GM18502 (cell line): ENCODE measurements around the gene EYA4.

Source experiments
- ATAC-seq: cut with Tn5 transposase; IDR thresholded peaks from one replicate; pipeline ENCODE4 v1.9.1; 2021; ENCODE audit warnings: mild to moderate bottlenecking; ENCODE audit not compliant: unreplicated experiment, poor library complexity

The EYA4 gene

GRCh38 chr6:133241901-133242636 is 912 bp downstream of the EYA4 start:
- ATAC-seq: no peak

- no peak for ATAC-seq
These were observed 1.8 kb downstream of the EYA4 start for GRCh38 chr6:133242637-133243585.

GRCh38 chr6:133243723-133244305 is 2.7 kb downstream of the EYA4 start:
- no peak for ATAC-seq

DNA sequence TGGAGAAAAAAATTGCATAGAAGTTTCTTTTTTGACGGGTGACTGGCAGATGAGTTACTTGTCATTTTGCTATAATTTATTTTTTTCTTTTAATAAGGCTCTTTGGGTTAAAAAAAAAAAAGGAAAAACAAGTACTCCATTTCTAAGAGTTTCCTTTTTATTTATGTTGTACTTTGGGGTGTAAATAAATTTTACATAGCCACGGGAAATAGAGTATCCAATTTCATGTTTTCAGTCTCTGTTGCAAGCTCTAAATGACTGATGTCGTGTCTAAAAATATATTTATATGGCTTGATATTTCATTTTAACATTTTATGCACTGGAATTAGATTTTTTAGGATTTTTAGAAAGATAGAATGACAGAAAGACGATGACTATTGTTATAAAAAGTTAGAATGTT is 3.4 kb downstream of the EYA4 start:
- ATAC-seq: no peak

DNA sequence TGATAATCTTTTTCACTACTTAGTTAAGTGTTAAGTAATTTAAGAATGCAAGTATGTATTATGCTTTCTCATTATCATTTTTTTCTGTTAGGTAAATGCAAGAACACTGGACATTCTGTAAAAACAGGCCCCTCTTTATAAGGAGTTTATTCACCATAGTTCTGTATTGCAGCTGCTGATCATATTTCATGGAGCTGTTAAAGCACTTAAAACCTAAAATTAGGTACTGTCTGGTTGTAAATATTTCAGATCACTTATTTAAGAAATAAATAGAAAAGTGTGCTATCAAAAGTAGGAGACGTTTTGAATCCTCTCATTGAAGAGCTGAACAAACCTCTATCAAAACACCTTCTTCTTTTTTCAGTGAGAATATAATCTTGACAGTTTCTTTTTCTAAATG is 3.9 kb downstream of the EYA4 start:
- ATAC-seq: no peak

DNA sequence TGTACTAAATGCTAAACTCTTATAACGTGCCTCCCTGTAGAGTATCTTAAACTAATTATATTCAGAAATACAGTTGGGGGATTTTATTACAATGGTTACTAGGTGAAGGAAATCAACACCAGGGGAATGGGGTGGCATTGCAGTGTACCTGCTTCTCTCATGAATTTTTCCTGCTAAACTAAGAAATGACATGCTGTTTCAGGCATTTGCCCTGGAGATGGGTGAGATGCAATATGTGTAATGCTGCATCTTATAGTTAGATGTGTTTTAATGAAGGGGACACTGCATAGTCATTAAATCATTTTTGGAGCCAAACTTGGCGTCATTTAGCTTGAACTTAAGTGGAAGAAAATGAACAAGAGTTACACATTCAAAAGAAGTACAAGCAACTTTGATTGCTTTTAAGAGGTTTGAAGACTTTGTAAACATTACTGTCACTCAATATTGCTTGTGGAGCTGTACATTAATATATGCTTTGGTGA is 4.3 kb downstream of the EYA4 start:
- no peak for ATAC-seq

- ATAC-seq: no peak
These were observed 6.4 kb downstream of the EYA4 start for GRCh38 chr6:133247581-133247980.

DNA sequence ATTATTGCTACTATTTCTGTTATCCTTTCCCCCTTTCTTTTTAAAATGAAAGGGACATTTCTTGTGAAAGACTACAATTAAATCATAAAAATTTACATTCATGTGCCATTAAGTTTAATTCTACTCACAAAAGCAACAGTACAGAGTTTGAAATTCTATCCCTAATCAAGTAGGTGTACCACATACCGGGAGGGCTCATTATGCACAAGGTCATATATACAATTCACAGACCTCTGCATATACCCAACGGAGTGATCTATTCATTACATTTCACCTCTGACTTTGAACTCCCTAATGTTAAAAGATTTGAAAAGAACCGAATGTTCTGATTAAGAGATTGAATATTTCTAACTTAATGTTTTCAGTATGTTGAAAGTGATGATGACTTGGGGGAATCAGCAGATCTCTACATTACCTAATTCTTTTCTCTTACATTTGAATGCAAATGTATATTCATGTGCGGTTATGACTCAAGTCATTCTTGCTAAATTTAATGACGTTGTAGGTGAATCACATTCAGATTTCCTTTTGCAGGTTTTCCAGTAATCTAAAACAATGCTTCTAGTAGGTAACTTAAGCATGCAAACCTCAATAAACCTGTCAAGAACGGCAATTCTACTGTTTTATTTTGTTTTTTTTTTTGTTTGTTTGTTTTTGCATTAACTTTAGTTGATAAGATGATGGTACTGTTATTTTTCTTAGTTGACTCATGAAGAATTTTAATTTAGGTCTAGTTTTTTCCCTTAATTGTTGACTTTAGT is 7.3 kb downstream of the EYA4 start:
- no peak for ATAC-seq

DNA sequence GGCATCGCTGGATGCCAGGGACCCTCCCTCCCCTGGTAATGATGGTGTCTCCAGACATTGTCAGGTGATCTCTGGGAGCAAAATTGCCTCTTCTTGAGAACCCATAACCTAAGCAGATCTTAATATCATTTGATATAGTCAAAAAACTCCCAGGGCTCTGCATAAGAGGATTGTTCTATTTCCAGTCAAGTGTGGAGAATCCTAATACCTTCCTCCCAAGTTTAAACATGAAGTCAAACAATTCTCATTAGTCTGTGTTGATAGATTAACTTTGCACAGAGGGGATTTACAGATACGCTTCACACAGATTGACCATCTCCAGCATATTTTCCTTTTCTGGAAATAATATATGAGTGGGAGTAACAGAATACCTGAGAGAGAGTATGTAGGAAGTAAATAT is 10.5 kb downstream of the EYA4 start:
- no peak for ATAC-seq

DNA sequence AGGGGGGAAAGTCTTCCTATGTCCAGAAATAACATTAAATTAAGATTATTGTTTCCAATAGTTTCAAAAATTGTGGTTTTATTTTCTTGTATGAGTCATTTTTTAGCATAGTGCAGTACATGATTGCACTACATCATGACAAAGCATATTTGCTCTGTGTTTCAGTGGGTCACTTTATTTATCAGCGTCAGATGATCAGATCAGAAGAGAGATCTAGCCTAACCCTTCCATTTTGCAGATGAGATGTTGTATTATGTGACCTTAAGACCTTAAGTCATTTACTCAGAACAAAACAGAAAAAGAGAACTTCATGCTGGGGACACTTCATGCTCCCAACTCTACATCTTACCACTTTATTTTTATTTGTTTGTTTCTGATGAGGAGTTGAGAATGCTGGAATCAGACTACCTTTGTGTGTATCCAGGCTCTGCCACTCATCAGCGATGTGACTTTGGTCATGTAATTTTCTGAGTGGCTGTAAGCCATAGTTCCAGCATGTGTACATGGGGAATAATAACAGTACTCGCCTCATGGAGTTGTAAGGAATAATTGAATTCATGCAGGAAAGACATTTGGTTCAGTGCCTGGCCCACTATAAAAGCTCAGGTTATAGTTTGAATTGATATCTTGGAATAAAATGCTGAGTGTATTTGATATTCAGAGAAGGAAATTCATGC is 13.5 kb downstream of the EYA4 start:
- peak; percentile 52 for ATAC-seq

GRCh38 chr6:133257545-133258105 is 16.5 kb downstream of the EYA4 start:
- no peak for ATAC-seq

DNA sequence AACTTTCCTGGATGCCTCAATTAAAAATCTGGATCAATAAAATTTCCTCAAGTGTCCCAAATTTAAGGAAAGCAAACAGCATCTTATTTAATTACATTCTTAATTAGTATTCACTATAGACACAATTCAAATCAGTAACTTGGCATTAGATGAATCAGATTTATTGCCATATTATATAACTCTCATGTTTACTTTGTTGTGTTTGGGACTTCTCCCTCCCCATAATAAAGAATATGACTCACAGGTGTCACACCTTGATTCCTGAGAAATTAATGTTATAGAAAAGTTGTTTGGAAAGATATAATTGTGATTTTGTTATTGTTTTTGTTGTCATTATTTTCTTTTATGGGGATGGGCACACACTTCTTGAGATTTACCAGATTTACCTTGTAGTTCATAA is 18.4 kb downstream of the EYA4 start:
- ATAC-seq: no peak

DNA sequence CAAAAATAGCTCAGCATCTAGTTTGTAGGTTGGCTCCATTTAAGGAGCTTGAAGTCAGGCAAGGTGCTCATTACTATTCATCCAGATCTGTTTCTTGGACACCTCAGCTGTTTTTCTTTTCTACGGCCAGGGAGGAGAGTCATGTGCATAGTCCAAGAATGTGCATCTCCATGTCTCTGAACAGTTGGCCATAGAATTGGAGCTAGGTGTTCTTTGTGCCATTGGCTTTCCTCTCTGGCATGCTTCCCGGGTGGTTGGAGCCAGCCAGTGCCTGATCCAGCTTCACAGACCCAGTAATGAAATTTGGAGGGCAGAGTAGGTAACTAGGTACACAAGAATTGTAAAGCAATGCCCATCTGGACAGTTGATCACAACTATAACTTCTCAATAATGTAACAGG is 21.6 kb downstream of the EYA4 start:
- no peak for ATAC-seq

DNA sequence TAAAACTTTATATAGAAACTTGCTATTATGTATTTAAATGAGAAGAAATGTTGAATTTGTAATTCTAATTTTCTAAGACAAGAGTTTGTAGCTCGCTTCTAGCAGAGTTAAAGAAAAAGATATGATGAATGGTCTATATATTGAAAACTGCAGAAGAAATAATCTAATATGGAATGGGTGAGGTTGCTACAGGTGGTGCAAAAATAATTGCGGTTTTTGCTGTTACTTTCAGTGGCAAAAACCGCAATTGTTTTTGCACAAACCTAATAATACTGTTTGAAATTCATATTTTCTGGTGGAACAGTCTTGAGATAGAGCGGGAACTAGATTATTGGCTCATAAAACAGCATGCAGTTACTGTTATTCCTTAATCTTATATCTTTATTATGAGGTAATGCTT is 23.9 kb downstream of the EYA4 start:
- no peak for ATAC-seq

DNA sequence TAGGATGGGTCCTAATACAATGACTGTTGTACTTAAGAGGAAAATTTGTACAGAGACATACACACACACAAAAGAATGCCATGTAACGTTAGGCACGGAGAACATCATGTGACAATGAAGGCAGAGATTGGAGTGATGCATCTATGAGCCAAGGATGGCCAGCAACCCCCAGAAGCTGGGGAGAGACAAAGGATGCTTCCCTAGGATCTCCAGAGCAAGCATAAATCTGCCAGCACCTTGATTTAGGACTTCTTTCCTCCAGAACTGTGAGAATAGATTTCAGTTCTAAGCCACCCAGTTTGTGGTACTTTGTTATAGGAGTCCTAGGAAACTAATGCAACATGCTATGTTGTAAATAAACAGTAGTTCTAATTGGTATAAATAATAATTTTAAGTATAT is 25.0 kb downstream of the EYA4 start:
- ATAC-seq: no peak

DNA sequence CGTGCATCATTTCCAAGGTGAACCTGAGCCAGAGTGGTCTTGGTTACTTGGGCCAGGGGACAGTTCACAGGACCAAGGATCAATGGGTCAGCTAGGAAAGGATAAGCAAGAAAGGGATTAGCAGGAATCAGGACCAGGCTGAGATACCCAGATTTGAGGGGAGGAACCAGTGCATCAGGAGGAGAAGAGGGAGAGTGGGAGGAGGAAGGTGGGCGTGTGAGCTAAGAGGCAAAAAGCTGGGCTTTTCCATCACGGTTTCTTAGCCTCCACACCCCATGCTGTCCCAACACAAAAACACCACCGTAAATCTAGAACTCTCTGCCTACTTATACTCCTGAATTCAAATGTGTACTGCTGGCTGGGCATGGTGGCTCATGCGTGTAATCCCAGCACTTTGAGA is 27.5 kb downstream of the EYA4 start:
- ATAC-seq: no peak

GRCh38 chr6:133274813-133275212 is 33.7 kb downstream of the EYA4 start:
- ATAC-seq: no peak

GRCh38 chr6:133275213-133275612 is 34.1 kb downstream of the EYA4 start:
- no peak for ATAC-seq

- no peak for ATAC-seq
These were observed 36.2 kb downstream of the EYA4 start for GRCh38 chr6:133277228-133277899.
